Measurements from ENCODE around the gene PLD1.

Gene PLD1

GRCh38 chr3:171796625-171797264, 13.5 kb downstream of the PLD1 start:
- DNase-seq = no peak

DNA sequence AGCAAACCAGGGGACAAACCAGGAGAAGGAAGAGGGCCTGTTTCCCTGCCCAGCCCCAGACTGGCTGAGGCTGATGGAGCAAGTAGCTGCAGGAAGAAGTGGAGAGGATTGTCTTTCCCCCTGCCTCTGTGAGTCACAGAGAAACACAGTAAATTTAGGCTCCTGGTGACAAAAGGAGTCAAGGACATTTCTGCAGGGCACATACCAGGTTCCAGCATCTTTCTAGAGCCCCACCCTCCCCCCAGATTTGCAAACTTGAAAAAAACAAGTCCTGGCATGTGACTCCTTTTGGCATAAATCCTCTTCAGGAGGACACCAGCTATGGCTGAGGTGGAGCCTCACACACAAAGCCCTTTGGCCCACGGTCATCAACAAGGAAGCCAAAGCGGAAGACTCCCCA, 17.8 kb downstream of the PLD1 start:
- DNase-seq = no peak

GRCh38 chr3:171791692-171792076, 18.6 kb downstream of the PLD1 start:
- DNase-seq = no peak

GRCh38 chr3:171790898-171791691, 19.2 kb downstream of the PLD1 start:
- DNase-seq = no peak

DNA sequence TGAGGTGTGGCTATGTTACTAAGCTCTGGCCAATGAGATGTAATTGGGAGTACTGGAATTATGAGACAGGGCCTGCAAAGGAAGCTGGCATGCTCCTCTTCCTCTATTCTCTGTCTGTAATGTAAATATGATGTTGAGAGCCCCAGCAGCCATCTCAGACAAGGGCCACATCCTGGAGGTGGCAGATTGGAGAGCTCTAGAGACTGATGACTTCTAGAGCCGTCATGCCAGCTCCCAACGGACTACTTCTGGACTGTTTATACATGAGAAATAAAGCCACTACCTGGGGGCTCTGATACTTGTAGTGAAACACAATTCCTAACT, 19.7 kb downstream of the PLD1 start:
- DNase-seq = no peak

GRCh38 chr3:171789759-171790505, 20.4 kb downstream of the PLD1 start:
- DNase-seq = no peak

GRCh38 chr3:171788546-171789351, 21.5 kb downstream of the PLD1 start:
- peak; percentile 46 for DNase-seq

- DNase-seq = no peak
Measured at GRCh38 chr3:171786997-171787396, 23.3 kb downstream of the PLD1 start.

GRCh38 chr3:171784937-171785336, 25.3 kb downstream of the PLD1 start:
- DNase-seq = no peak

DNA sequence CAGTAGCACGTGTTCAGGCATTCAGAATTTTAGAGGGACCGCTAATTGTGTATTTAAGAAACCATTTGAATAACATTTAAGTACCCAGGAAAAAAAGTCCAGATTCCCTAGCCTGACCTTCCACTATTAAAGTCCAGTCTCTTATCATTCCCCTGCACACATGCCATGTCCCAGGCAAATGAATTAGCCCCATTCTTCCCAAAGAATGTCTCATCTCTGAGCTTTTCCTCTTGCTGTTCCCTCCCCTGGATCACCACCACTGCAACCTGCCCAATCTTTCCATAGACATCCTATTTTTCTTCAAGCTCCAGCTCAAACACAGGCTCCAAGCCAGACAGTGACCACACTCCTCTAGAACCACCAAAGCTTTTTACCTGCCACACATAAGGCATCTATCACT, 25.9 kb downstream of the PLD1 start:
- no peak for DNase-seq

GRCh38 chr3:171783626-171784025, 26.7 kb downstream of the PLD1 start:
- no peak for DNase-seq

- DNase-seq = no peak
Measured at GRCh38 chr3:171783086-171783485, 27.2 kb downstream of the PLD1 start.

DNA sequence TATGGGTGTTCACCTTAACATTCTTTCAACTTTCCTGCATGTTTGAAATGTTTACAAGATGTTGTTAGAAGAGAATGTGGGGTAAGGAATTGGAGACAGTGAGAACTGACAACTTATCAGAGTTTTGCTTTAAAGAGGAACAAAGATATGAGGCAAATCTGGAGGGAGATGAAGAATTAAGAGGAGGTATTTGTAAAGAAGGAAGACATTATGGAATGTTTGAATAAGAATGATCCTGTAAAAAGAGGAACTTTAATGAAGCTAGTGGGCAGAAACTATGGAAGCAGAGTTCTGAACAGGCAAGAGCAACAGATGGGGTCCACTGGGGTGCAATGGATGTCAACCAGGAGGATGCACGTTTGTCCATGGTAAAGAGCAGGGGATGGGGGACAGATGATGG, 27.7 kb downstream of the PLD1 start:
- no peak for DNase-seq

DNA sequence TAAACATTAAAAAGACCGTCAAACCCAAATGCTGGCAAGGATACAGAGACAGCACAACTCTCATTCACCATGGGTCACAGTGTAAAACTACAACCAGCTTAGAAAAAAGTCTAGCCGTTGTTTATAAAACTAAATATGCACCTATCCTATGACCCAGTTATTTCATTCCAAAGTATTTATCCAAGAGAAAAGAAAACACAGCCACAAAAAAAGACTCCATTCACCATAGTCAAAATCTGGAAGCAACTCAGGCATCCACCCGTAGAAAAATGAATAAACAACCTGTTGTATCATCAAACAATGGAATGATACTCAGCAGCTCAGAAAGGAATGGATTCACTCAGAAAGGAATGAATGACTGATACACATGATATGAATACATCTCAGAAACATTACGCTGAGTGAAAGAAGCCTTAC, 28.6 kb downstream of the PLD1 start:
- DNase-seq = no peak

GRCh38 chr3:171778493-171778892, 31.8 kb downstream of the PLD1 start:
- no peak for DNase-seq

DNA sequence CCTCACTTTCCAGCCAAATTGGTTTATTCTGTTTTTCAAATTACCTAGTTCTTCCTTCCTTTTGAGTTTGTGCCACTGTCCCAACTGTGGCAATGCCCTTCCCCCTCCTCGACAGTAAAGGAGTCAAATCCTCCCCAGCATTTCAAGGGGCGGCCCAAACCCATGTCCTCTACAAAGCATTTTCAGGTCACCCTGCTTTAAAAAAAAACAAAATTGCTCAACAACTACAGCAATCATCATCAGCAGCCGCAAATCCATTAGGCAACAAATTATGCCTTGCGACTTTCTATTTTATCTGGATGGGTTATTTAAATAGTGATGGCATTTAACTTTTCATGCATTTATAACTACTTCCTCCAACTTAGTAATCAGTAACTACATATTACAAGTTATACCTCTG, 32.7 kb downstream of the PLD1 start:
- DNase-seq = no peak

DNA sequence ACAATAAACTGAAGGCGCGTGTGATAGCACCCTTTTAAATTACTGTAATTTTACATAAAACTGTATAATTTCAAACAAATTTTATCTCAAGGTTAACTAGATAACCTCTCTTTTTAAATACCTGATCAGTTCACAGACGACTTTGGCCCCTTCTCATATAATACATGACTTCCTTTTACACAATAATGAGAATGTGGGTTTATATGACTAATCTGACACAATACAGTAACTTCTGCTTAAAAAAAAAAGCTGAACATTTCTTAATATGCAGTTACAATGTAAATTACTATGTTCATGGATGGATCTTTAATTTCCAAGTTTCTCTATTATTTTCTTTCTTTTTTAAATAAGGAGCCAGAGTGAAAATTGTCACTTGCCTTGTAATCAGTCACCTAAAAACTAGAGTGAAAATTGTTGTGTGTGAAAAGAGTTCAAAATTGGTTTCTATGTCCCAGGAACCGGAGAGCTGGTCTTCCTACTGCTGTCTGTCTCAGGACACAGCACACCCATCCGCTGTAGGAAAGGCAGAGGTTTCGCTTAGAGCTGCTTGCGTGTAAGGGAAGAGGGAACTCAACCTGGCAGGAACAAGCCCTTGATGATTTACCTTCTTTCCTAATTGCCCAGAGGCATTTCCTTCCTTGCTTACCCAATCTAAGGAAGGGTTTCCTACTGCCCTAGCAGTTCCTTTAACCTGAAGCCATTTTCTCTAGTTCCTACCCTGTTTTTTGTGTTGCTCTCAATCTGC, 33.3 kb downstream of the PLD1 start:
- DNase-seq = no peak

- peak; percentile 34 for DNase-seq
Measured at GRCh38 chr3:171776411-171776810, 33.9 kb downstream of the PLD1 start.

DNA sequence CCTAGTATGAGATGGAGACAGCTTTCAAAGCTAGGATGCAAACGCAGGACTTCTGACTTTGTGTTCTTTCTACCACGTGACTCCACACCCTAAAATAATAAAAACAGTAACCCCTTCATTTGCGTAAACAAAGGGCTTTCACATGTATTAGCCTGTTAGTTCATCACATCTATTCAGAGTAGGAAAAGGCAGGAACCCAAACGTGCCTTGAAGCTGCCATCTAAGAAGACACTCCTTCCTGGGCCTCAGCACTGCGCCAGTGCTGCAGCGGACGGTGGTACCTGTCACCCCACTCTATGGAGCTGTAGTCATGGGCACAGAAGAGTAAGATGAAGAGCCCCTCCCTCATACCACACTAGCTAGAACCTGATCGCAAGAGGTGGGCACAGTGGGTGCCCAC, 34.3 kb downstream of the PLD1 start:
- no peak for DNase-seq

- DNase-seq = no peak
Measured at GRCh38 chr3:171774521-171774920, 35.8 kb downstream of the PLD1 start.

DNA sequence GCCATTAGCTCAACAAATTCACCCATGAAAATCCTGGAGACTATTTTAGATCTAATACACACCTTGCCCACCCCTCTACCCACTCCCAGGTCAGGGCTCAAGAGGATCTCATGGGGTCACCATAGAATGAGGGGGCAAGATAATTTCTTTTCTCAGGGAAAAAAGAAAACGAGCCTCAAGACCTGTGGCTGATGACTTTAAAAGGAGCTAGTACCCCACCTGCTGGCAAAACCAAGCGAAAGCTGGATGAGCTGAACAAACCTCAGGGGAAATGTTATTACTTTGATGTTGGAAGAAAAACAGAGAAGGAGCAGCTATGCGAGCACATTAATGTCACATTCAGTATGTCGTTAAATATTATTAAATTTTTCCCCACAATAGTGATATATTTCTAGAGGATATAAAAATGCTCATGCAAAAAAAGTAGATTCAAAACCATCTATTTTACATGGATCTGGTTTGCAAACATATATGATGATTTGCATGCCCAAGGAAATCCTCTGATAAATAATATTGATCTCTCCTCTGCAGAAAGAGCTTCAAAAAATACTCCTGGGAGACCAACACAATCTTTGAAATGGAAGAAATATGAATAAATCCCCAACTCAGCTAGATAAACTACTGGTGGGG, 37.7 kb downstream of the PLD1 start:
- peak; percentile 49 for DNase-seq

All from NCI-H774 (cell line).